IMR-90 (cell line): Measurements from ENCODE around the gene HOXB2. TPM values are rescaled to one million over a fixed set of nuclear protein-coding genes. Genes with fewer than 3 reads are reported as not detected.

Experiments
- ATAC-seq: fragments of 200-7000 bp; cut with Tn5 transposase; 2 replicates; pipeline ENCODE4 v1.9.1; 2020; ENCODE audit warnings: low read depth, mild to moderate bottlenecking, moderate library complexity
- BruUV-seq: library from RNA; stranded (reverse); fragments of 400-500 nt; replicated peaks from 2 replicates; lab custom pipeline; 2021; lab: Mats Ljungman, UMichigan
- CTCF ChIA-PET: fragments of 300-600 bp; formaldehyde crosslinking; extraction: SDS; loops from one replicate; lab custom pipeline; 2021; ENCODE audit warnings: antibody characterized with exemption; lab: Yijun Ruan, JAX
- POLR2A ChIA-PET: fragments of 300-600 bp; sonication (Branson Sonifier 250); formaldehyde crosslinking; loops from one replicate; lab custom pipeline; 2022; ENCODE audit warnings: antibody characterized with exemption; ENCODE audit not compliant: unreplicated experiment; lab: Charles Lee
- DNase-seq: peaks from one replicate; pipeline ENCODE4 v3.0.0; 2013
- H2AFZ ChIP-seq: replicated peaks from 2 replicates; pipeline ENCODE3; 2013; ENCODE audit warnings: low read length, mild to moderate bottlenecking; ENCODE audit not compliant: poor library complexity
- H2AK5ac ChIP-seq: 2 replicates; pipeline ENCODE4 v1.6.1; 2013; ENCODE audit warnings: low read depth, low read length, inconsistent platforms
- H2AK9ac ChIP-seq: replicated peaks from 2 replicates; pipeline ENCODE3; 2013; ENCODE audit warnings: mild to moderate bottlenecking, low read depth, low read length, moderate library complexity; ENCODE audit not compliant: poor library complexity
- H2BK120ac ChIP-seq: 2 replicates; pipeline ENCODE4 v1.6.1; 2013; ENCODE audit warnings: low read depth, low read length, inconsistent platforms
- H2BK15ac ChIP-seq: 3 replicates; pipeline ENCODE4 v1.6.1; 2013; ENCODE audit warnings: low read depth, low read length, inconsistent platforms
- H2BK20ac ChIP-seq: 2 replicates; pipeline ENCODE4 v1.6.1; 2013; ENCODE audit warnings: low read depth, mild to moderate bottlenecking, inconsistent platforms, low read length, moderate library complexity
- H2BK5ac ChIP-seq: 2 replicates; pipeline ENCODE4 v1.6.1; 2013; ENCODE audit warnings: mild to moderate bottlenecking, low read depth, low read length, inconsistent platforms; ENCODE audit not compliant: poor library complexity, severe bottlenecking
- H3K14ac ChIP-seq: replicated peaks from 2 replicates; pipeline ENCODE4 v1.6.1; 2013; ENCODE audit warnings: low read depth, low read length, inconsistent platforms
- H3K18ac ChIP-seq: 2 replicates; pipeline ENCODE4 v1.6.1; 2013; ENCODE audit warnings: low read depth, low read length, control low read depth
- H3K23ac ChIP-seq: 2 replicates; pipeline ENCODE4 v1.6.1; 2013; ENCODE audit warnings: low read depth, low read length, inconsistent platforms
- H3K27ac ChIP-seq: 2 replicates; pipeline ENCODE4 v1.5.1; 2013; ENCODE audit warnings: mild to moderate bottlenecking, control low read depth, low read length; ENCODE audit not compliant: insufficient read depth
- H3K27me3 ChIP-seq: 2 replicates; pipeline ENCODE4 v1.6.1; 2013; ENCODE audit warnings: low read length; ENCODE audit not compliant: control insufficient read depth, insufficient read depth
- H3K36me3 ChIP-seq: 2 replicates; pipeline ENCODE4 v1.6.1; 2013; ENCODE audit warnings: low read length, mixed read lengths; ENCODE audit not compliant: control insufficient read depth, insufficient read depth
- H3K4ac ChIP-seq: 2 replicates; pipeline ENCODE4 v1.6.1; 2013; ENCODE audit warnings: low read depth, low read length, inconsistent platforms
- H3K4me1 ChIP-seq: 2 replicates; pipeline ENCODE4 v1.6.1; 2013; ENCODE audit warnings: low read length, mixed read lengths; ENCODE audit not compliant: control insufficient read depth, insufficient read depth
- H3K4me2 ChIP-seq: 2 replicates; pipeline ENCODE4 v1.6.1; 2013; ENCODE audit warnings: low read depth, mild to moderate bottlenecking, control low read depth, low read length, moderate library complexity
- H3K4me3 ChIP-seq: 2 replicates; pipeline ENCODE4 v1.5.1; 2013; ENCODE audit warnings: low read depth, mild to moderate bottlenecking, control low read depth, low read length, moderate library complexity; ENCODE audit not compliant: insufficient read depth
- H3K56ac ChIP-seq: 2 replicates; pipeline ENCODE4 v1.6.1; 2013; ENCODE audit warnings: low read length, inconsistent platforms; ENCODE audit not compliant: insufficient read depth; ENCODE audit errors: extremely low read depth
- H3K79me1 ChIP-seq, 2 experiments: 2 replicates each; pipeline ENCODE4 v1.6.1; 2013; ENCODE audit warnings: low read length in 2 of 2, inconsistent platforms in 1 of 2, low read depth in 1 of 2
- H3K9ac ChIP-seq: 2 replicates; pipeline ENCODE4 v1.6.1; 2013; ENCODE audit warnings: low read depth, low read length, control low read depth
- H3K9me1 ChIP-seq: 2 replicates; pipeline ENCODE4 v1.6.1; 2013; ENCODE audit warnings: low read length, inconsistent platforms; ENCODE audit not compliant: insufficient read depth
- H3K9me3 ChIP-seq: 2 replicates; pipeline ENCODE4 v1.6.1; 2013; ENCODE audit warnings: low read length; ENCODE audit not compliant: control insufficient read depth, insufficient read depth
- H4K20me1 ChIP-seq: 2 replicates; pipeline ENCODE4 v1.6.1; 2013; ENCODE audit warnings: low read length, inconsistent platforms; ENCODE audit not compliant: insufficient read depth
- H4K5ac ChIP-seq: 2 replicates; pipeline ENCODE4 v1.6.1; 2013; ENCODE audit warnings: mild to moderate bottlenecking, low read depth, low read length, control low read depth
- H4K8ac ChIP-seq, 2 experiments: 2 replicates each; pipeline ENCODE4 v1.6.1; 2013; ENCODE audit warnings: low read depth in 2 of 2, low read length in 2 of 2, control low read depth in 1 of 2, inconsistent platforms in 1 of 2
- H4K91ac ChIP-seq: 2 replicates; pipeline ENCODE4 v1.6.1; 2013; ENCODE audit warnings: low read depth, low read length, inconsistent platforms; ENCODE audit not compliant: insufficient read depth
- BHLHE40 ChIP-seq: fragments of 150-350 bp; IDR thresholded peaks from 2 replicates; pipeline ENCODE4 v1.6.1; 2016; ENCODE audit warnings: mild to moderate bottlenecking, low read depth, low read length
- CEBPB ChIP-seq: IDR thresholded peaks from 2 replicates; pipeline ENCODE4 v1.6.1; 2012; ENCODE audit warnings: low read depth, low read length, improper control_type of control experiment
- CHD1 ChIP-seq: IDR thresholded peaks from 2 replicates; pipeline ENCODE4 v1.6.1; 2012; ENCODE audit warnings: low read depth, low read length, improper control_type of control experiment
- CTCF ChIP-seq: conservative IDR thresholded peaks from 2 replicates; pipeline ENCODE4 v1.5.1; 2012; ENCODE audit warnings: mild to moderate bottlenecking, low read depth, low read length, improper control_type of control experiment
- ELK1 ChIP-seq: fragments of 150-350 bp; IDR thresholded peaks from 2 replicates; pipeline ENCODE4 v1.6.1; 2016; ENCODE audit warnings: low read depth, mild to moderate bottlenecking, low read length, moderate library complexity, borderline replicate concordance
- FOS ChIP-seq: fragments of 150-350 bp; IDR thresholded peaks from 2 replicates; pipeline ENCODE4 v1.6.1; 2016; ENCODE audit warnings: low read depth, low read length
- MAFK ChIP-seq: IDR thresholded peaks from 2 replicates; pipeline ENCODE4 v1.6.1; 2012; ENCODE audit warnings: low read depth, low read length, improper control_type of control experiment
- MAZ ChIP-seq: IDR thresholded peaks from 2 replicates; pipeline ENCODE4 v1.6.1; 2012; ENCODE audit warnings: low read depth, mild to moderate bottlenecking, low read length, improper control_type of control experiment, moderate library complexity, borderline replicate concordance
- MXI1 ChIP-seq: IDR thresholded peaks from 2 replicates; pipeline ENCODE4 v1.6.1; 2012; ENCODE audit warnings: low read depth, mild to moderate bottlenecking, low read length, moderate library complexity, borderline replicate concordance
- NFE2L2 ChIP-seq: fragments of 150-350 bp; IDR thresholded peaks from 2 replicates; pipeline ENCODE4 v1.6.1; 2016; ENCODE audit warnings: low read depth, mild to moderate bottlenecking, low read length
- POLR2A ChIP-seq: IDR thresholded peaks from 2 replicates; pipeline ENCODE4 v1.6.1; 2012; ENCODE audit warnings: mild to moderate bottlenecking, low read depth, low read length
- RAD21 ChIP-seq: IDR thresholded peaks from 2 replicates; pipeline ENCODE4 v1.6.1; 2012; ENCODE audit warnings: low read length, improper control_type of control experiment
- RCOR1 ChIP-seq: IDR thresholded peaks from 2 replicates; pipeline ENCODE4 v1.6.1; 2012; ENCODE audit warnings: mild to moderate bottlenecking, low read length, improper control_type of control experiment; ENCODE audit not compliant: insufficient replicate concordance
- RFX5 ChIP-seq: IDR thresholded peaks from 2 replicates; pipeline ENCODE4 v1.8.0; 2012; ENCODE audit warnings: low read depth, mild to moderate bottlenecking, low read length, moderate library complexity
- SMC3 ChIP-seq: fragments of 150-350 bp; IDR thresholded peaks from 2 replicates; pipeline ENCODE4 v1.6.1; 2016; ENCODE audit warnings: low read depth, mild to moderate bottlenecking, antibody characterized with exemption, low read length, moderate library complexity
- WGBS, 2 experiments: methylation state at CpG; one replicate each; pipeline versions ENCODE4 v1.1.5 to v1.1.7; 2013; ENCODE audit warnings: missing lambda C conversion rate in 2 of 2; ENCODE audit not compliant: insufficient read length in 1 of 2; ENCODE audit errors: extremely low coverage in 2 of 2; 5-methylcytosine and 5-hydroxymethylcytosine counted together
- dilution Hi-C: fragments of 300-500 bp; cut with HindIII; formaldehyde crosslinking; loops from one replicate; pipeline ENCODE4 v1.14.3; 2018; ENCODE audit warnings: low sequenced_read_pairs; ENCODE audit not compliant: unreplicated experiment
- in situ Hi-C: fragments of 300-500 bp; cut with MboI; formaldehyde crosslinking; loops from 3 replicates; pipeline ENCODE4 v1.14.3; 2019; ENCODE audit warnings: low sequenced_read_pairs, inconsistent platforms, mixed read lengths
- intact Hi-C: fragments of 100-400 bp; cut with micrococcal nuclease; formaldehyde crosslinking; loops from 2 replicates; pipeline ENCODE4 v1.10.0; 2022
- polyA plus RNA-seq, 3 experiments: library from polyadenylated mRNA; depleted of rRNA; stranded (reverse); fragments of >200 nt; gene quantifications; 2 replicates each; pipeline ENCODE4 v1.2.3, GENCODE V29; 2012; ENCODE audit warnings: low replicate concordance in 1 of 3
- total RNA-seq: library from RNA; depleted of rRNA; stranded (reverse); fragments of >200 nt; gene quantifications from 2 replicates; pipeline ENCODE4 v1.2.3, GENCODE V29; 2012
- TF ChIP-seq, protein P1 (sequence below): fragments of 150-350 bp; IDR thresholded peaks from 2 replicates; pipeline ENCODE4 v1.6.1; 2017; ENCODE audit warnings: mild to moderate bottlenecking, antibody characterized with exemption, low read length, low read depth

HOXB2 gene
- total and polyA plus RNA-seq, 2 of the 4 experiments (the other 2 are of a cell fraction) = 2.7 to 29.9 TPM

GRCh38 chr17:48579471-48579759 is 34.5 kb upstream of the HOXB2 start:
- H3K27ac ChIP-seq = peak overlapping the region; percentile 99
- peak overlapping the region; percentile 92 for H4K91ac ChIP-seq
- peak overlapping the region; percentile 99 for H3K56ac ChIP-seq
- dilution Hi-C loops (no loop called here), in situ Hi-C loops (no loop called here), intact Hi-C loops (no loop called here)
- no peaks in the 10 kb centered on the region for H3K79me1 ChIP-seq
- ChIA-PET POLR2A (interaction anchor here (0.5 to 1.2 kb wide), 3 partner anchors 24 to 38 kb away, joined by 3 read pairs; no protein-coding TSS in a partner anchor), CTCF (no interaction called here)
- no TSS peak for BruUV-seq
- peak overlapping the region; percentile 97 for H3K14ac ChIP-seq
- peaks cover 31% of the 10 kb centered on the region for H3K36me3 ChIP-seq
- H4K20me1 ChIP-seq = peaks cover 5% of the 10 kb centered on the region
- no peaks in the 10 kb centered on the region for H3K27me3 ChIP-seq
- peak overlapping the region; percentile 71 for H2AFZ ChIP-seq
- peak overlapping the region; percentile 93 for H2BK120ac ChIP-seq
- peak overlapping the region; percentile 89 to 94 for H4K8ac ChIP-seq
- peak overlapping the region; percentile 75 for H2AK9ac ChIP-seq
- peak overlapping the region; percentile 93 for H3K18ac ChIP-seq
- peak overlapping the region; percentile 100 for H3K23ac ChIP-seq
- TF ChIP-seq FOS (no peak), BHLHE40 (no peak), ELK1 (no peak), SMC3 (no peak), POLR2A (no peak), CEBPB (no peak), CTCF (no peak), RAD21 (no peak), CHD1 (no peak), MAFK (no peak), MAZ (no peak), RCOR1 (no peak), NFE2L2 (no peak), MXI1 (no peak), RFX5 (no peak)
- TF ChIP-seq, protein P1, sequence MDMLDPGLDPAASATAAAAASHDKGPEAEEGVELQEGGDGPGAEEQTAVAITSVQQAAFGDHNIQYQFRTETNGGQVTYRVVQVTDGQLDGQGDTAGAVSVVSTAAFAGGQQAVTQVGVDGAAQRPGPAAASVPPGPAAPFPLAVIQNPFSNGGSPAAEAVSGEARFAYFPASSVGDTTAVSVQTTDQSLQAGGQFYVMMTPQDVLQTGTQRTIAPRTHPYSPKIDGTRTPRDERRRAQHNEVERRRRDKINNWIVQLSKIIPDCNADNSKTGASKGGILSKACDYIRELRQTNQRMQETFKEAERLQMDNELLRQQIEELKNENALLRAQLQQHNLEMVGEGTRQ = no peak
- peak overlapping the region; percentile 99 for H2BK5ac ChIP-seq
- peaks cover 16% of the 10 kb centered on the region for H3K4me1 ChIP-seq
- H3K9me1 ChIP-seq = no peaks in the 10 kb centered on the region; the same call in 1 of the 2 replicates
- H4K5ac ChIP-seq = peak overlapping the region; percentile 93
- H2BK15ac ChIP-seq = peak overlapping the region; percentile 63
- ATAC-seq (no peak), DNase-seq (no peak)
- H3K4me2 ChIP-seq = peak overlapping the region; percentile 91
- peak overlapping the region; percentile 61 for H2BK20ac ChIP-seq
- peak overlapping the region; percentile 97 for H3K4ac ChIP-seq
- peak overlapping the region; percentile 96 for H3K9ac ChIP-seq
- no peaks in the 10 kb centered on the region for H3K9me3 ChIP-seq
- H2AK5ac ChIP-seq = peak overlapping the region; percentile 87
- H3K4me3 ChIP-seq = peak overlapping the region; percentile 60
- WGBS, 2 experiments = no CpG with 5 or more reads among the region's 7 CpGs
